Activated CD4-positive, alpha-beta memory T cell treated with anti-CD3 and anti-CD28 coated beads, Interleukin-2, amount 10 ng/mL, durations not matched to agents 7 days and 5 days (primary cell): ENCODE measurements around the gene FAM107B. TPM values are rescaled to one million over a fixed set of nuclear protein-coding genes. Genes with fewer than 3 reads are reported as not detected.
A peak's percentile ranks its signal among the peaks of the same experiment; 100 is the strongest.
"Not testable (repeated sequence)": the region's sequence is repeated elsewhere in the genome, so short reads cannot be mapped to it uniquely, and the experiment has no call there.

Experiments
- CTCF ChIA-PET: fragments of 350-600 bp; sonication (Branson Sonifier 250); formaldehyde crosslinking; loops from one replicate; lab custom pipeline; 2021; ENCODE audit warnings: antibody characterized with exemption, inconsistent platforms; lab: Charles Lee
- POLR2A ChIA-PET: fragments of 350-600 bp; sonication (Branson Sonifier 250); formaldehyde crosslinking; loops from one replicate; lab custom pipeline; 2021; ENCODE audit warnings: antibody characterized with exemption; lab: Charles Lee
- DNase-seq: peaks from one replicate; pipeline ENCODE4 v3.0.0-alpha.2; 2020
- H3K27ac Mint-ChIP-seq: one replicate; pipeline ENCODE4 v1.8.0; 2021; ENCODE audit warnings: mild to moderate bottlenecking, mixed read lengths
- H3K27me3 Mint-ChIP-seq: one replicate; pipeline ENCODE4 v1.8.0; 2021; ENCODE audit warnings: mixed read lengths
- H3K36me3 Mint-ChIP-seq: one replicate; pipeline ENCODE4 v1.8.0; 2021; ENCODE audit warnings: low read depth, mixed read lengths
- H3K4me1 Mint-ChIP-seq: one replicate; pipeline ENCODE4 v1.8.0; 2021; ENCODE audit warnings: mixed read lengths
- H3K4me3 Mint-ChIP-seq: one replicate; pipeline ENCODE4 v1.8.0; 2021; ENCODE audit warnings: mild to moderate bottlenecking, mixed read lengths
- H3K9me3 Mint-ChIP-seq: one replicate; pipeline ENCODE4 v1.8.0; 2021; ENCODE audit warnings: mixed read lengths
- total RNA-seq, 2 experiments: library from RNA; stranded (reverse); gene quantifications; one replicate each; pipeline ENCODE4 v1.2.3, GENCODE V29; 2021

The FAM107B gene
- total RNA-seq: 100 to 1,000 TPM; 229 to 235 TPM

GRCh38 chr10:14774797-14775196, at the start of gene FAM107B:
TSS of gene FAM107B (minus strand) at chr10:14774897. CDS start at chr10:14774663, 234 bp downstream.
- H3K4me3 Mint-ChIP-seq: no peak within 1 kb of the TSS
- CTCF ChIA-PET: no interaction called here

GRCh38 chr10:14823966-14824365, 49.3 kb upstream of the FAM107B start:
- no peak for DNase-seq
- POLR2A ChIA-PET: no interaction called here
- Mint-ChIP-seq H3K27me3 (peaks cover 5% of the 10 kb centered on the region), H3K36me3 (no peaks in the 10 kb centered on the region), H3K4me3 (no peak overlapping the region), H3K9me3 (no peaks in the 10 kb centered on the region), H3K27ac (no peak overlapping the region), H3K4me1 (peaks cover 9% of the 10 kb centered on the region)
- CTCF ChIA-PET: interaction anchor here (0.6 to 3.5 kb wide), 10 partner anchors 9 to 325 kb away, joined by 3 to 19 read pairs (median 6); partner anchors contain the start of genes CDNF, HSPA14 and MSANTD7

More at GRCh38 chr10:14774797-14775196, at the start of gene FAM107B:
- no peak within 1 kb of the TSS for H3K27ac Mint-ChIP-seq
- H3K9me3 Mint-ChIP-seq: no peaks in the 10 kb centered on the region
- H3K4me1 Mint-ChIP-seq: no peaks in the 10 kb centered on the region
- no peak for DNase-seq
- H3K27me3 Mint-ChIP-seq: peaks cover 2% of the 10 kb centered on the region
- POLR2A ChIA-PET: no interaction called here
- no peaks in the 10 kb centered on the region for H3K36me3 Mint-ChIP-seq

DNA sequence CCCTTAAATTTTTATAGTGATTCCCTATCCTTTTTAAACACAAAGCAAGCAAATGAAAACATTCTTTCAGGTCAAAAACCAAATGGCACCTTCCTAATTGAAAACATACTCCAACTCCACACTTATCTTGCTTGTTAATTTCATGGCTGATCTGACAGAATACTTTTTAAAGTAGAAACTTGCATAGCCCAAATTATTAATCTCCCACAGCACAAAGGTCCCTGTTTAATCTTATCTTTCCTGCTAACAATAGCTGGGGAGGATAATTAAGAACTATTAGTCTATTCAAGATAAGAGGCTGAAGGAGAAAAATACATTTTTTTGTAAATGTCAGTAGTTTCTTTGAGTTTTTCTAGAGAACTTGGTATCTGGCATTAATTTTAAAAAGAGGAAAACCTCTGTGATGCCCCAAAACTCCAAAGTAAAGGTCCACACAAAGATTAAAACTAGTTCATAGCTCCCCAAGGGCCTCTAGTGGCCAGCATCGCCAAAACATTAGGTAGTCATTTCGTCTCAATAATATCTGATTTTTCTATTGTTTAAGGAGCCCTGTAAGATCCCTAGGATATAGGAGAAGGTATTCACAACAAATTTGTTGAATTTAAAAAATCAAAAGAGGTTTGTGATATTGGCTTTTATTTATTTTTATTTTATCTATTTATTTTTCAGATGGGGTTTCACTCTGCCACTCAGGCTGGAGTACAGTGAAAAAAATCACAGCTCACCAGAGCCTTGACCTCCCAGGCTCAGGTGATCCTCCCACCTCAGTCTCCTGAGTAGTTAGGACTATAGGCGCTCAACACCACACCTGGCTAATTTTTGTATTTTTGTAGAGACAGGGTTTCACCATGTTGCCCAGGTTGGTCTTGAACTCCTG, 48.4 kb upstream of the FAM107B start:
- Mint-ChIP-seq H3K9me3 (no peaks in the 10 kb centered on the region), H3K4me3 (no peak overlapping the region), H3K4me1 (peaks cover 9% of the 10 kb centered on the region), H3K36me3 (no peaks in the 10 kb centered on the region), H3K27ac (no peak overlapping the region), H3K27me3 (peaks cover 5% of the 10 kb centered on the region)
- DNase-seq: peak; percentile 38
- ChIA-PET POLR2A (interaction anchor here (0.5 to 1.2 kb wide), 4 partner anchors 13 to 637 kb away, joined by 3 to 5 read pairs (median 3); no protein-coding TSS in a partner anchor), CTCF (interaction anchor here (0.7 to 3.5 kb wide), 18 partner anchors 8 to 438 kb away, joined by 3 to 19 read pairs (median 3); partner anchors contain the start of genes CDNF, HSPA14 and MSANTD7)

- ChIA-PET CTCF (interaction anchor here (0.9 to 3.5 kb wide), 9 partner anchors 15 to 436 kb away, joined by 3 to 19 read pairs (median 6); partner anchors contain the start of genes CDNF, HSPA14 and MSANTD7), POLR2A (interaction anchor here (1.2 kb wide), 2 partner anchors 14 to 286 kb away, joined by 3 to 5 read pairs; no protein-coding TSS in a partner anchor)
- no peaks in the 10 kb centered on the region for H3K9me3 Mint-ChIP-seq
- H3K27me3 Mint-ChIP-seq: peaks cover 5% of the 10 kb centered on the region
- peaks cover 9% of the 10 kb centered on the region for H3K4me1 Mint-ChIP-seq
- no peak overlapping the region for H3K27ac Mint-ChIP-seq
- no peak overlapping the region for H3K4me3 Mint-ChIP-seq
- H3K36me3 Mint-ChIP-seq: no peaks in the 10 kb centered on the region
- no peak for DNase-seq
Measured at GRCh38 chr10:14821635-14822375, 47.1 kb upstream of the FAM107B start.

GRCh38 chr10:14820775-14821154, 46.1 kb upstream of the FAM107B start:
- peaks cover 5% of the 10 kb centered on the region for H3K27me3 Mint-ChIP-seq
- H3K36me3 Mint-ChIP-seq: no peaks in the 10 kb centered on the region
- H3K4me3 Mint-ChIP-seq: no peak overlapping the region
- H3K27ac Mint-ChIP-seq: no peak overlapping the region
- no peaks in the 10 kb centered on the region for H3K9me3 Mint-ChIP-seq
- DNase-seq: no peak
- POLR2A ChIA-PET: no interaction called here
- CTCF ChIA-PET: interaction anchor here (0.9 kb wide), 1 partner anchor 284 kb away, joined by 3 read pairs; no protein-coding TSS in a partner anchor
- peaks cover 5% of the 10 kb centered on the region for H3K4me1 Mint-ChIP-seq

GRCh38 chr10:14820010-14820774, 45.5 kb upstream of the FAM107B start:
- POLR2A ChIA-PET: interaction anchor here (0.9 kb wide), 1 partner anchor 17 kb away, joined by 5 read pairs; the partner anchor contains the start of genes CDNF, HSPA14 and MSANTD7
- Mint-ChIP-seq H3K4me3 (no peak overlapping the region), H3K9me3 (no peaks in the 10 kb centered on the region), H3K27me3 (peaks cover 1% of the 10 kb centered on the region), H3K27ac (no peak overlapping the region), H3K36me3 (no peaks in the 10 kb centered on the region), H3K4me1 (peaks cover 5% of the 10 kb centered on the region)
- DNase-seq: no peak
- CTCF ChIA-PET: interaction anchor here (1.5 kb wide), 1 partner anchor 18 kb away, joined by 5 read pairs; the partner anchor contains the start of genes CDNF, HSPA14 and MSANTD7

DNA sequence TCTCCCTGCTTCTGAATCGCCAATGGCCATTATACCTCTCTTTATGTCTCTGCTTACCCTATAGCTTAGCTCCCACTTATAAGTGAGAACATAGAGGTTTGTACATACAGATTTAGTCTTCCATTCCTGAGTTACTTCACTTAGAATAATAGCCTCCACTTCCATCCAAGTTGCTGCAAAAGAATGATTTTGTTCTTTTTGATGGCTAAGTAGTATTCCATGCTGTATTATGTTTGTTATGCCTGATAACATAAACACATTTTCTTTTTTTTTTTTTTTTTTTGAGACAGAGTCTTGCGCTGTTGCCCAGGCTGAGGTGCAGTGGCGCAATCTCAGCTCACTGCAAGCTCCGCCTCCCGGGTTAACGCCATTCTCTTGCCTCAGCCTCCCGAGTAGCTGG, 42.0 kb upstream of the FAM107B start:
- DNase-seq, H3K27me3 Mint-ChIP-seq, H3K36me3 Mint-ChIP-seq, CTCF ChIA-PET, H3K27ac Mint-ChIP-seq, POLR2A ChIA-PET, H3K4me3 Mint-ChIP-seq, H3K9me3 Mint-ChIP-seq: not testable (repeated sequence)
- H3K4me1 Mint-ChIP-seq: peaks cover 18% of the 10 kb centered on the region

DNA sequence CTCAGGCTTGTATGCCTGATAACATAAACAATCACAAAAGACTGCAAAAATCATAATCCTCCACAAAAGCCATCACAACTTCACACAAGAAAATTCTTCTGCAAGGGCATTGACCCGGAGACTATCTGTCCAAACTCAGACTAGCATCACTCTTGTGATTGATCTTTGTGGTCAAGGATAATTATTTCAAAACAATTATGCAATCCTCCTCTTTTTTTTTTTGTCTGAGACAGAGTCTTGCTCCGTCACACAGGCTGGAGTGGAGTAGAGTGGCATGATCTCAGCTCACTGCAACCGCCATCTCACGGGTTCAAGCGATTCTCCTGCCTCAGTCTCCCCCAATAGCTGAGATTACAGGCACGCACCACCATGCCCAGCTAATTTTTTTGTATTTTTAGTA, 41.0 kb upstream of the FAM107B start:
- Mint-ChIP-seq H3K4me3 (no peak overlapping the region), H3K9me3 (no peaks in the 10 kb centered on the region), H3K4me1 (peaks cover 18% of the 10 kb centered on the region), H3K36me3 (no peaks in the 10 kb centered on the region), H3K27me3 (no peaks in the 10 kb centered on the region), H3K27ac (no peak overlapping the region)
- ChIA-PET CTCF (interaction anchor here (2.2 kb wide), 1 partner anchor 8 kb away, joined by 5 read pairs; no protein-coding TSS in a partner anchor), POLR2A (interaction anchor here (0.7 kb wide), 1 partner anchor 272 kb away, joined by 3 read pairs; no protein-coding TSS in a partner anchor)
- DNase-seq: no peak

- Mint-ChIP-seq H3K27me3 (no peaks in the 10 kb centered on the region), H3K36me3 (no peaks in the 10 kb centered on the region), H3K9me3 (no peaks in the 10 kb centered on the region), H3K4me1 (peaks cover 17% of the 10 kb centered on the region), H3K27ac (no peak overlapping the region), H3K4me3 (no peak overlapping the region)
- ChIA-PET CTCF (no interaction called here), POLR2A (no interaction called here)
- DNase-seq: no peak
Measured at GRCh38 chr10:14812271-14812670, 37.6 kb upstream of the FAM107B start.

DNA sequence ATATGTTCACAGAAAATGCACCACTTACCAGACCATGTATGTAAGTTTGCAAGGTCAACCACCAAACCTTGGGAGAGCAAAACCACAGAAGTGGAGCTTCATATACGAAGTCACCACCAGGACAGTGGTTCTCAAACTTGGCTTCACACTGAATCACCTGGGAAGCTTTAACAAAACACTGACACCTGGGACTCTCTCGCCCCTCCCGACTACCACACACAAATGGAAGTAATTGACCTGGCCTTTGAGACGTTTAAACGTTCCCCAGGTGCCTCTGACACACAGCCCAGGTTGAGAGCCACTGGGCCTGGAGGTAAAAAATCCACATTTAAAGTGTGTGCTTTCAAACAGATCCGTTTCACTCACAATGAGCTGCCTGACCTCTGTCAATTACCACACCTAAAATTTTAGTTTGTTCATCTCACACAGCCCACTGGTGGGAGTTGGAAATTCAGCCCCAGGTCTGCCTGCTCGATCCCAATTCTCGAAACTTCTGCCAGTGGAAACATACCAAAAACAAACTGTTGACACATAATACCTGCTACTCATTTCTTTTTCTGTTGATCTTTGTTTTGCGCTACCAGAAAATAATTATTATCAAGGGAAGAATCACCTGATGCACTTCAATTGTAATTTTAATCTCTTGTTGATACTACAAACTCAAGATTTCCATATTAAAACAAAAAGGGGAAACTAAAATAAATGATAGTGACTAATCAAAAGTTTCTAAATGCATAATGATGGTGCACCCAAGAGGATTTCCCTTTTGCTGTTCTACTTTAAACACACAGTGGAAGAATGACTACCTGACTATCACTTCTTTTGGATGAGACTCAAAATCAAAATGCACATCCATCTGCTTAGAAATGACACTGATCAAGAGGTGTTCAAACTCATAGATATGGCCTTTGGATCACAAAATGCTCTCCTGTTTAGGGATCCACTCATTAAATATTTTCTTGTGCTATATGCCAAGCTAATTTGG, 36.6 kb upstream of the FAM107B start:
- Mint-ChIP-seq H3K27ac (no peak overlapping the region), H3K4me3 (no peak overlapping the region), H3K4me1 (peaks cover 17% of the 10 kb centered on the region), H3K36me3 (no peaks in the 10 kb centered on the region), H3K9me3 (no peaks in the 10 kb centered on the region), H3K27me3 (no peaks in the 10 kb centered on the region)
- CTCF ChIA-PET: no interaction called here
- no peak for DNase-seq
- POLR2A ChIA-PET: no interaction called here

GRCh38 chr10:14806318-14806717, 31.6 kb upstream of the FAM107B start:
- ChIA-PET CTCF (no interaction called here), POLR2A (no interaction called here)
- no peak for DNase-seq
- Mint-ChIP-seq H3K36me3 (no peaks in the 10 kb centered on the region), H3K4me3 (no peak overlapping the region), H3K27ac (no peak overlapping the region), H3K4me1 (peaks cover under 1% of the 10 kb centered on the region), H3K27me3 (peaks cover 5% of the 10 kb centered on the region), H3K9me3 (no peaks in the 10 kb centered on the region)
